HepG2 (cell line): Measurements from ENCODE around the gene RGS19. TPM values are rescaled to one million over a fixed set of nuclear protein-coding genes. Genes with fewer than 3 reads are reported as not detected.

Experiments used
- EEA1 ChIP-seq: sonication (generic); formaldehyde crosslinking; IDR thresholded peaks from 2 replicates; pipeline ENCODE4 v1.5.1; 2020; ENCODE audit warnings: mild to moderate bottlenecking, missing genetic modification reagents, borderline replicate concordance
- JUND ChIP-seq: sonication (generic); formaldehyde crosslinking; IDR thresholded peaks from 2 replicates; pipeline ENCODE4 v1.8.0; 2022; ENCODE audit warnings: mild to moderate bottlenecking, missing genetic modification reagents
- KAT7 ChIP-seq: IDR thresholded peaks from 2 replicates; pipeline ENCODE4 v1.6.1; 2018; ENCODE audit warnings: borderline replicate concordance, missing compliant biosample characterization
- PPARG ChIP-seq: conservative IDR thresholded peaks from 2 replicates; pipeline ENCODE4 v1.6.1; 2016; ENCODE audit warnings: missing biosample characterization, missing genetic modification reagents
- ZHX2 ChIP-seq, 2 experiments: sonication (generic) in 1 of 2; formaldehyde crosslinking in 1 of 2; IDR thresholded peaks; 2 replicates each; pipeline versions ENCODE4 v1.6.1 to v1.9.0; 2014 to 2022; ENCODE audit warnings: antibody characterized with exemption in 1 of 2, borderline replicate concordance in 1 of 2, inconsistent platforms in 1 of 2, low read depth in 1 of 2, missing genetic modification reagents in 1 of 2
- ZMYM3 ChIP-seq: sonication (generic); formaldehyde crosslinking; IDR thresholded peaks from 2 replicates; pipeline ENCODE4 v1.5.1; 2020; ENCODE audit warnings: mild to moderate bottlenecking, missing genetic modification reagents
- ZNF407 ChIP-seq: sonication (generic); formaldehyde crosslinking; IDR thresholded peaks from one replicate; pipeline ENCODE4 v1.5.1; 2020; ENCODE audit warnings: mild to moderate bottlenecking, missing genetic modification reagents; ENCODE audit errors: not compliant biosample characterization
- polyA plus RNA-seq, 8 experiments: library from polyadenylated mRNA; depleted of rRNA in 3 of 8; stranded (reverse) in 7 of 8; unstranded in 1 of 8; fragments of >200 nt; fragmentation: Illumina TruSeq in 4 of 8; extraction: Trizol in 4 of 8; gene quantifications; 2 replicates each; pipeline versions ENCODE4 v1.2.1 to v1.2.3, GENCODE V29; 2011 to 2016; ENCODE audit warnings: low read depth in 4 of 8, missing spikeins in 1 of 8, mixed read lengths in 1 of 8; ENCODE audit not compliant: insufficient read depth in 1 of 8
- total RNA-seq, 5 experiments: library from RNA; depleted of rRNA; stranded (reverse); fragments of >200 nt; fragmentation: Illumina TruSeq; extraction: Trizol; gene quantifications; 2 replicates each; pipeline ENCODE4 v1.2.3, GENCODE V29; 2016; ENCODE audit warnings: low read depth in 1 of 5
- TF ChIP-seq, protein P1 (sequence below): sonication (generic); formaldehyde crosslinking; IDR thresholded peaks from 2 replicates; pipeline ENCODE4 v1.8.1; 2023; ENCODE audit warnings: missing genetic modification reagents, mild to moderate bottlenecking, borderline replicate concordance

RGS19 gene
- total and polyA plus RNA-seq, 2 of the 13 experiments (the other 11 are each of a cell fraction or from before 2014, with no cell fraction given), result 10.7 to 11.9 TPM

- no peak for TF ChIP-seq KAT7 (CRISPR knock-in tag)
- no peak for TF ChIP-seq JUND (CRISPR knock-in tag)
- TF ChIP-seq EEA1 (CRISPR knock-in tag), result 0 out of 2 replicates have a peak, but pooled peaks have one; percentile 54
- TF ChIP-seq ZMYM3 (CRISPR knock-in tag), result peak; percentile 23
- peak; percentile 51; the same call in 1 of the 2 replicates for TF ChIP-seq PPARG (CRISPR knock-in tag)
- peak; percentile 62; the same call in 1 of the 2 replicates for TF ChIP-seq ZHX2 (IDR thresholded peaks at IDR 0.05; ENCODE audit: low read depth)
- no peak for TF ChIP-seq ZHX2 (CRISPR knock-in tag; IDR thresholded peaks at IDR 0.05; ENCODE audit: borderline replicate concordance)
- TF ChIP-seq, protein P1, sequence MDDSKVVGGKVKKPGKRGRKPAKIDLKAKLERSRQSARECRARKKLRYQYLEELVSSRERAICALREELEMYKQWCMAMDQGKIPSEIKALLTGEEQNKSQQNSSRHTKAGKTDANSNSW, result peak; percentile 82; the same call in 1 of the 2 replicates
- TF ChIP-seq ZNF407, result no peak
These were observed 43.4 kb downstream of the RGS19 start, which contains the start of gene C20orf204 (continued) for GRCh38 chr20:64035933-64036345.
